NCI-H1417 treated with DMSO at 0.1 percent for 48 hours (cell line): ENCODE results near the gene HNRNPC.
"Not testable (repeated sequence)": the region's sequence is repeated elsewhere in the genome, so short reads cannot be mapped to it uniquely, and the experiment has no call there.

Experiments
- DNase-seq: peaks from one replicate; lab custom pipeline; 2025; lab: John Stamatoyannopoulos, UW

Gene HNRNPC

GRCh38 chr14:21191809-21192446 lies 77.3 kb downstream of the HNRNPC start:
- DNase-seq: no peak

- no peak for DNase-seq
Observed at GRCh38 chr14:21191261-21191808, 77.9 kb downstream of the HNRNPC start.

- DNase-seq: no peak
Observed at GRCh38 chr14:21185491-21185890, 83.8 kb downstream of the HNRNPC start.

- DNase-seq: no peak
Observed at GRCh38 chr14:21184254-21184653, 85.0 kb downstream of the HNRNPC start.

- DNase-seq: no peak
Observed at GRCh38 chr14:21182166-21182565, 87.1 kb downstream of the HNRNPC start.

GRCh38 chr14:21171128-21171527 lies 98.1 kb downstream of the HNRNPC start:
- no peak for DNase-seq

GRCh38 chr14:21169573-21169972 lies 99.7 kb downstream of the HNRNPC start:
- no peak for DNase-seq

GRCh38 chr14:21168055-21168454 lies 101.2 kb downstream of the HNRNPC start:
- DNase-seq: no peak

- not testable (repeated sequence) for DNase-seq
Observed at GRCh38 chr14:21165670-21166069, 103.6 kb downstream of the HNRNPC start.

- DNase-seq: not testable (repeated sequence)
Observed at GRCh38 chr14:21165002-21165605, 104.1 kb downstream of the HNRNPC start.

GRCh38 chr14:21163871-21164291 lies 105.4 kb downstream of the HNRNPC start:
- no peak for DNase-seq

- no peak for DNase-seq
Observed at GRCh38 chr14:21162081-21162480, 107.2 kb downstream of the HNRNPC start.

- no peak for DNase-seq
Observed at GRCh38 chr14:21160061-21160610, 109.1 kb downstream of the HNRNPC start.
